Activated CD4-positive, alpha-beta T cell treated with anti-CD3 and anti-CD28 coated beads, Interleukin-2, amount 50 U/mL, for 4 hours (primary cell): ENCODE results near the gene TAGLN2.
"Not testable (repeated sequence)": the region's sequence is repeated elsewhere in the genome, so short reads cannot be mapped to it uniquely, and the experiment has no call there.

ENCODE experiments used
- DNase-seq, 2 experiments: peaks; one replicate each; pipeline ENCODE4 v3.0.0-alpha.2; 2020

TAGLN2 gene

GRCh38 chr1:159920202-159920601, 5.1 kb downstream of the TAGLN2 start:
- DNase-seq, result no peak

- no peak for DNase-seq
These were observed 6.0 kb downstream of the TAGLN2 start for GRCh38 chr1:159919236-159919865.

- DNase-seq, result no peak
These were observed 6.7 kb downstream of the TAGLN2 start for GRCh38 chr1:159918352-159919200.

GRCh38 chr1:159917533-159918351, 7.6 kb downstream of the TAGLN2 start:
- DNase-seq, result no peak

- DNase-seq, result no peak
These were observed 8.9 kb downstream of the TAGLN2 start for GRCh38 chr1:159916242-159917051.

GRCh38 chr1:159915571-159916241, 9.6 kb downstream of the TAGLN2 start:
- DNase-seq, result no peak

- no peak for DNase-seq
These were observed 10.9 kb downstream of the TAGLN2 start for GRCh38 chr1:159914252-159915018.

GRCh38 chr1:159913451-159914192, 11.7 kb downstream of the TAGLN2 start:
- DNase-seq, result no peak

- no peak for DNase-seq
These were observed 13.8 kb downstream of the TAGLN2 start for GRCh38 chr1:159911326-159912070.

- DNase-seq, result no peak
These were observed 17.0 kb downstream of the TAGLN2 start for GRCh38 chr1:159908031-159908940.

- DNase-seq, result no peak
These were observed 18.3 kb downstream of the TAGLN2 start for GRCh38 chr1:159906960-159907359.

- not testable (repeated sequence) for DNase-seq
These were observed 21.3 kb downstream of the TAGLN2 start for GRCh38 chr1:159904036-159904435.

- no peak for DNase-seq
These were observed 22.8 kb downstream of the TAGLN2 start for GRCh38 chr1:159902541-159902940.

GRCh38 chr1:159900755-159901360, 24.4 kb downstream of the TAGLN2 start:
- no peak for DNase-seq

GRCh38 chr1:159900086-159900680, 25.1 kb downstream of the TAGLN2 start, which contains the start of gene CFAP45:
Gene CFAP45 (minus strand): TSS chr1:159900165. CDS start chr1:159900098, 67 bp downstream.
- DNase-seq, result no peak

- DNase-seq, result not testable (repeated sequence)
These were observed 25.7 kb downstream of the TAGLN2 start for GRCh38 chr1:159899634-159900033.

- DNase-seq, result no peak
These were observed 26.8 kb downstream of the TAGLN2 start for GRCh38 chr1:159898527-159898926.

GRCh38 chr1:159897962-159898361, 27.3 kb downstream of the TAGLN2 start:
- no peak for DNase-seq
